LNCAP (cell line): Measurements from ENCODE around the gene MDK.

Experiments
- CTCF ChIP-seq: fragments of 450-650 bp; IDR thresholded peaks from 2 replicates; pipeline ENCODE4 v1.5.1; 2017; ENCODE audit warnings: mild to moderate bottlenecking

Gene MDK

GRCh38 chr11:46336563-46337180 is 44.8 kb upstream of the MDK start:
- no peak for TF ChIP-seq CTCF

- TF ChIP-seq CTCF: no peak
Measured at GRCh38 chr11:46337626-46338345, 43.7 kb upstream of the MDK start.

GRCh38 chr11:46338636-46338987 is 42.9 kb upstream of the MDK start:
- TF ChIP-seq CTCF: no peak

- no peak for TF ChIP-seq CTCF
Measured at GRCh38 chr11:46338988-46339666, 42.3 kb upstream of the MDK start.

GRCh38 chr11:46339816-46340215 is 41.7 kb upstream of the MDK start:
- TF ChIP-seq CTCF: no peak

- no peak for TF ChIP-seq CTCF
Measured at GRCh38 chr11:46341454-46341853, 40.0 kb upstream of the MDK start.

- no peak for TF ChIP-seq CTCF
Measured at GRCh38 chr11:46342239-46342638, 39.2 kb upstream of the MDK start.
